ENCODE data around the gene NDUFAF4. TPM values are rescaled to one million over a fixed set of nuclear protein-coding genes. Genes with fewer than 3 reads are reported as not detected.

Gene NDUFAF4
- total and polyA plus RNA-seq, 2 of the 13 experiments (the other 11 are each of a cell fraction or from before 2014, with no cell fraction given): 41.3 to 59.7 TPM

GRCh38 chr6:96923871-96924493, 26.3 kb upstream of the NDUFAF4 start (continued):
- peak; percentile 54 for TF ChIP-seq ARID5B (CRISPR knock-in tag; IDR thresholded peaks at IDR 0.05)
- TF ChIP-seq ZNF792 (CRISPR knock-in tag; IDR thresholded peaks at IDR 0.05): peak; percentile 60; the same call in 1 of the 2 replicates
- 0 out of 4 replicates have a peak, but pooled peaks of 1 of the 2 experiments have one; percentile 42 for TF ChIP-seq ATF4 (CRISPR knock-in tag; IDR thresholded peaks at IDR 0.05)
- 0 out of 2 replicates have a peak, but pooled peaks have one; percentile 62 for TF ChIP-seq MXD3 (CRISPR knock-in tag; IDR thresholded peaks at IDR 0.05)
- peak; percentile 19; the same call in 1 of the 2 replicates for TF ChIP-seq UBTF (CRISPR knock-in tag; IDR thresholded peaks at IDR 0.05)
- no peak for TF ChIP-seq ZNF850 (CRISPR knock-in tag; conservative IDR thresholded peaks at IDR 0.05)
- no peak for TF ChIP-seq ZFP82 (CRISPR knock-in tag; IDR thresholded peaks at IDR 0.05; ENCODE audit: borderline replicate concordance)
- TF ChIP-seq ZMYM2 (CRISPR knock-in tag; IDR thresholded peaks at IDR 0.05): 0 out of 2 replicates have a peak, but pooled peaks have one; percentile 38
- TF ChIP-seq ZNF605 (CRISPR knock-in tag; IDR thresholded peaks at IDR 0.05): peak; percentile 20; the same call in 1 of the 2 replicates
- peak; percentile 57 for TF ChIP-seq SALL1 (CRISPR knock-in tag; IDR thresholded peaks at IDR 0.05)
- no peak for TF ChIP-seq NCOA2 (CRISPR knock-in tag; IDR thresholded peaks at IDR 0.05)
- TF ChIP-seq RELA (CRISPR knock-in tag; IDR thresholded peaks at IDR 0.05): no peak
- peak; percentile 44; the same call in 1 of the 2 replicates for TF ChIP-seq ZSCAN21 (CRISPR knock-in tag; IDR thresholded peaks at IDR 0.05; ENCODE audit: borderline replicate concordance)
- 0 out of 2 replicates have a peak, but pooled peaks have one; percentile 17 for TF ChIP-seq NFKB2 (CRISPR knock-in tag; IDR thresholded peaks at IDR 0.05; ENCODE audit: borderline replicate concordance)
- TF ChIP-seq FOSL2 (CRISPR knock-in tag; IDR thresholded peaks at IDR 0.05): peak; percentile 3; the same call in 1 of the 2 replicates
- no peak for TF ChIP-seq ZNF44 (CRISPR knock-in tag; IDR thresholded peaks at IDR 0.05)
- TF ChIP-seq ZNF543 (CRISPR knock-in tag; IDR thresholded peaks at IDR 0.05): no peak
- TF ChIP-seq GLI4 (CRISPR knock-in tag; IDR thresholded peaks at IDR 0.05; ENCODE audit: borderline replicate concordance): no peak
- peak; percentile 76 for TF ChIP-seq PHF20 (CRISPR knock-in tag; IDR thresholded peaks at IDR 0.05)
- TF ChIP-seq ZNF235 (CRISPR knock-in tag; IDR thresholded peaks at IDR 0.05; ENCODE audit: borderline replicate concordance): no peak

Measured in HepG2 (cell line).